Bronchial epithelial cell (primary cell): Measurements from ENCODE around the gene ATRN. TPM values are rescaled to one million over a fixed set of nuclear protein-coding genes. Genes with fewer than 3 reads are reported as not detected.
"Not testable (repeated sequence)": the region's sequence is repeated elsewhere in the genome, so short reads cannot be mapped to it uniquely, and the experiment has no call there.

ENCODE experiments used
- DNase-seq: peaks from one replicate; pipeline ENCODE4 v3.0.0-alpha.2; 2010; ENCODE audit warnings: low read depth
- FAIRE-seq: peaks from 2 replicates; lab custom pipeline; 2011; peaks lifted over from hg19 to GRCh38; lab: Jason Lieb, UNC
- H3K27me3 ChIP-seq: 2 replicates; pipeline ENCODE4 v1.5.1; 2011; ENCODE audit warnings: low read length; ENCODE audit not compliant: control insufficient read depth, insufficient read depth
- H3K36me3 ChIP-seq: 2 replicates; pipeline ENCODE4 v1.5.1; 2011; ENCODE audit warnings: low read length; ENCODE audit not compliant: control insufficient read depth, insufficient read depth
- H3K4me3 ChIP-seq: 2 replicates; pipeline ENCODE4 v1.5.1; 2011; ENCODE audit warnings: mild to moderate bottlenecking, low read depth, low read length, control low read depth
- total RNA-seq: library from RNA; depleted of rRNA; stranded (reverse); fragments of >200 nt; gene quantifications from 2 replicates; pipeline ENCODE4 v1.2.1, GENCODE V29; 2014
- TF ChIP-seq, protein P1 (sequence below): IDR thresholded peaks from 2 replicates; pipeline ENCODE4 v1.5.1; 2011; ENCODE audit warnings: mild to moderate bottlenecking, moderate library complexity, low read length, control low read depth, inconsistent platforms; ENCODE audit not compliant: insufficient read depth, severe bottlenecking

Gene ATRN
- total RNA-seq, 1 donor from 2014 or later = 50.0 TPM

DNA sequence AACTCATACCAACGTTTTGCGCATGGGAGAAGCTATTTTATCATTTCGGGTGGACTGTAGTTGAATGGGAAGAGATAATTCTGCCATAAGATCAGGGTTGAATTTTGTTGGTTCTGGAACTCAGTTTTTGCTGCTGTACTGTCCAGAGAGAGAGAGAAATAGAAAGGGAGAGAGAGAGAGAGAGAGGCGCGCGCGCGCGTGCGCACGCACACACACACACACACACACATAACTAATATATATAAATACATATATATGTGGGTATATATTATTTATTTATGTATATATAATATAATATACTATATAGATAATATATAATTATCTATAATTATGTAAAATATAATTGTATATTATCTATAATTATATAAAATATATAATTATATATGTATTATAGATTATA, 21.9 kb downstream of the ATRN start:
- Histone ChIP-seq H3K4me3 (no peak overlapping the region), H3K27me3 (no peaks in the 10 kb centered on the region), H3K36me3 (no peaks in the 10 kb centered on the region)
- TF ChIP-seq, protein P1, sequence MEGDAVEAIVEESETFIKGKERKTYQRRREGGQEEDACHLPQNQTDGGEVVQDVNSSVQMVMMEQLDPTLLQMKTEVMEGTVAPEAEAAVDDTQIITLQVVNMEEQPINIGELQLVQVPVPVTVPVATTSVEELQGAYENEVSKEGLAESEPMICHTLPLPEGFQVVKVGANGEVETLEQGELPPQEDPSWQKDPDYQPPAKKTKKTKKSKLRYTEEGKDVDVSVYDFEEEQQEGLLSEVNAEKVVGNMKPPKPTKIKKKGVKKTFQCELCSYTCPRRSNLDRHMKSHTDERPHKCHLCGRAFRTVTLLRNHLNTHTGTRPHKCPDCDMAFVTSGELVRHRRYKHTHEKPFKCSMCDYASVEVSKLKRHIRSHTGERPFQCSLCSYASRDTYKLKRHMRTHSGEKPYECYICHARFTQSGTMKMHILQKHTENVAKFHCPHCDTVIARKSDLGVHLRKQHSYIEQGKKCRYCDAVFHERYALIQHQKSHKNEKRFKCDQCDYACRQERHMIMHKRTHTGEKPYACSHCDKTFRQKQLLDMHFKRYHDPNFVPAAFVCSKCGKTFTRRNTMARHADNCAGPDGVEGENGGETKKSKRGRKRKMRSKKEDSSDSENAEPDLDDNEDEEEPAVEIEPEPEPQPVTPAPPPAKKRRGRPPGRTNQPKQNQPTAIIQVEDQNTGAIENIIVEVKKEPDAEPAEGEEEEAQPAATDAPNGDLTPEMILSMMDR = no peak
- no peak for FAIRE-seq
- DNase-seq = no peak

DNA sequence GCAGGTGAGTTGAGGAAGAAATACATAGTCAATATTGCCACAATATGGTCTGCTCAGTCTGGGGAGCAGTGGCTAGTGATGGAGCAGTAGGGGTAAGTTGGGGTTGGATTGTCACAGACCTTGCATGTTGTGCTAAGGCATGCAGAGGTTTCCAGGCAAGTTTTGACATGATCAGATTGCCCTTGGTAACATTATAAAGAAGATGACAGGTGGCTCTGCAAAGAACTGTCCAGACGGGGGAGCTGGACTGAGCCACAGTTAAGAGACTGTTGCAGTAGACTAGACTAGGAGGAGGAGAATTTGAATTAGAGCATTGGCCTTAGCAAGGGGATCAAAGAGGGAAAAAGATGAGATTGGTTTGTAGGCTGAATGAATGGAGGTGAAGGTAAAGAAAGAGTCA, 23.4 kb downstream of the ATRN start:
- H3K27me3 ChIP-seq = no peaks in the 10 kb centered on the region
- peak; percentile 48 for DNase-seq
- H3K36me3 ChIP-seq = no peaks in the 10 kb centered on the region
- H3K4me3 ChIP-seq = no peak overlapping the region
- no peak for FAIRE-seq
- TF ChIP-seq, protein P1 = no peak

DNA sequence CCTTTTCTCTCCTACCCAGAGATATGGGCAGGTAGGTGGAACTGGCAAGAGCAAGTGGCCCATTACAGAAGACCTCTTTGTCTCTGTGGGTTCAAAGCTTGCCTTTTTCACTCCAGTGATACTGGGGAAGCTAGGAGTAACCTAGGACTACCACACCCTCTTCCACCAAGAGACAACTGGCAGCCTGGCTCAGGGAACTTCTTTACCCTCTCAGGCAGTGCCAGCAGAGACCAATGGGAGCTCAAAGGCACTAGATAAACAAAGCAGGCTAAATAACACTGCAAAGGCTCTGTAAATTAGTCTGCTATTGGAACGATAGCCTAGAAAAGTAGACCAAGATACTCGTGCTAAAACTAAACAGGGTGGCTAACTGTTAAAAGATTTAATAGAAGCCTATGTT, 32.1 kb downstream of the ATRN start:
- DNase-seq (no peak), FAIRE-seq (no peak)
- TF ChIP-seq, protein P1 = no peak
- Histone ChIP-seq H3K27me3 (no peaks in the 10 kb centered on the region), H3K4me3 (no peak overlapping the region), H3K36me3 (peaks cover 1% of the 10 kb centered on the region)

DNA sequence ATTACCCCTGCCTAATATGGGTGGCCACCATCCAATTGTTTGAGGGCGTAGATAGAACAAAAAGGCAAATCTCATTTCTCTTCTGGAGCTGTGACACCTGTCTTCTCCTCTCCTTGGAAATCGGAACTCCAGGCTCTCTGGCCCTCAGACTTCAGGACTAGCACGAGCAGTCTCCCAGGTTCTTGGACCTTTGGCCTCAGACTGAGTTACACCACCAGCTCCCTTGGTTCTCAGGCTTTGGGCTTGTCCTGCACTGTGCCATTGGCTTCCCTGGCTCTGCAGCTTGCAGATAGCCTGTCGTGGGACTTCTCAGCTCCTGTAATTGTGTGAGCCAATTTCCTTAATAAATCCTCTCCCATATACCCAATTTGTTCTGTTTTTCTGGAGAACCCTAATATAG, 34.3 kb downstream of the ATRN start:
- no peaks in the 10 kb centered on the region for H3K27me3 ChIP-seq
- TF ChIP-seq, protein P1 = no peak
- FAIRE-seq = no peak
- peaks cover 1% of the 10 kb centered on the region for H3K36me3 ChIP-seq
- DNase-seq = no peak
- no peak overlapping the region for H3K4me3 ChIP-seq

DNA sequence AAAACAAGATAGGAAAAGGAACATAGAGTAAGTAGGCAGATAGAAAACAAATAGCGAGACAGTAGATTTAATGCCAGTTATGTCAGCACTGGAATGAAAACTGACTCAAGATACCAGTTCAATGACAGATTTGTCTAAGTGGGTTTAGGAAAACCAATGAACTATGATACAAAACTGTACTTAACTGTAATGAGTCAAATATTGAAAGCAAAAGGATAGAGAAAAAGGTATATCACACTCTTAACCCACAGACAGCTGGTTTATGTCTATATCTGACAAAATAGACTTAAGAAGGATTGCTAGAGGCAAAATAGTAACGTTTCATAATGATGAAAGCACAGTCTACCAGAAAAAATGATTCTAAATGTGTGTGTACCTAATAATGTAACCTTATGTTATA, 38.2 kb downstream of the ATRN start:
- no peak overlapping the region for H3K4me3 ChIP-seq
- TF ChIP-seq, protein P1 = no peak
- FAIRE-seq (no peak), DNase-seq (no peak)
- peaks cover 1% of the 10 kb centered on the region for H3K36me3 ChIP-seq
- no peaks in the 10 kb centered on the region for H3K27me3 ChIP-seq

DNA sequence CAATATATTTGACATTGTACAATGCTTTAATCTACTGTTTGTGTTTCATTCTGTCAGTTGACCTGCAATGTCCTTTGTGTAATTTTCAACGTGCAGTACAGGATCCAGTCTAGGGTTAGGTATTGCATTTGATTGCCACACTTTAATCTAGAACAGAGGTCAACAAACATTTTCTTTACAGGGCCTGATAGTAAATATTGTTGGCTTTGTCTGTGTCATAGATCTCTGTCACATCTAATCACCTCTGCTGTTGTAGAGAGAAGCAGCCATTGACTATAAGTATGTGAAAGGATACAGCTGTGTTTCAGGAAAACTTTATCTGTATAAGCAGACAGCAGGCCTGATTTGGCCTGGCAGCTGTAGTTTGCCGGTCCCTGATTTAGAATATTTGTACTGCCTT, 39.3 kb downstream of the ATRN start:
- H3K4me3 ChIP-seq = no peak overlapping the region
- no peak for FAIRE-seq
- no peak for DNase-seq
- H3K36me3 ChIP-seq = peaks cover under 1% of the 10 kb centered on the region
- H3K27me3 ChIP-seq = no peaks in the 10 kb centered on the region
- TF ChIP-seq, protein P1 = no peak

DNA sequence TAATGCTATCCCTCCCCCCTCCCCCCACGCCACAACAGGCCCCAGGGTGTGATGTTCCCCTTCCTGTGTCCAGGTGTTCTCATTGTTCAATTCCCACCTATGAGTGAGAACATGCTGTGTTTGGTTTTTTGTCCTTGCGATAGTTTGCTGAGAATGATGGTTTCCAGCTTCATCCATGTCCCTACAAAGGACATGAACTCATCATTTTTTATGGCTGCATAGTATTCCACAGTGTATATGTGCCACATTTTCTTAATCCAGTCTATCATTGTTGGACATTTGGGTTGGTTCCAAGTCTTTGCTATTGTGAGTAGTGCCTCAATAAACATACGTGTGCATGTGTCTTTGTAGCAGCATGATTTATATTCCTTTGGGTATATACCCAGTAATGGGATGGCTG, 41.4 kb downstream of the ATRN start:
- DNase-seq, H3K27me3 ChIP-seq, H3K36me3 ChIP-seq, H3K4me3 ChIP-seq, FAIRE-seq: not testable (repeated sequence)
